ENCODE measurements around the gene KIRREL2. TPM values are rescaled to one million over a fixed set of nuclear protein-coding genes. Genes with fewer than 3 reads are reported as not detected.

Gene KIRREL2
- total RNA-seq, 2 donors from 2014 or later = 0.13 TPM; not detected in 1

- H3K4me3 ChIP-seq = peak overlapping the region; percentile 46
- H3K9me3 ChIP-seq = no peaks in the 10 kb centered on the region
- no peak for DNase-seq
- peak overlapping the region; percentile 89 for H3K27ac ChIP-seq
- no peak overlapping the region for H3K9ac ChIP-seq (ENCODE audit: low read depth in 2 of 2, low read length in 2 of 2)
- no peaks in the 10 kb centered on the region for H3K27me3 ChIP-seq
- no peaks in the 10 kb centered on the region for H3K36me3 ChIP-seq
- TF ChIP-seq, protein P1, sequence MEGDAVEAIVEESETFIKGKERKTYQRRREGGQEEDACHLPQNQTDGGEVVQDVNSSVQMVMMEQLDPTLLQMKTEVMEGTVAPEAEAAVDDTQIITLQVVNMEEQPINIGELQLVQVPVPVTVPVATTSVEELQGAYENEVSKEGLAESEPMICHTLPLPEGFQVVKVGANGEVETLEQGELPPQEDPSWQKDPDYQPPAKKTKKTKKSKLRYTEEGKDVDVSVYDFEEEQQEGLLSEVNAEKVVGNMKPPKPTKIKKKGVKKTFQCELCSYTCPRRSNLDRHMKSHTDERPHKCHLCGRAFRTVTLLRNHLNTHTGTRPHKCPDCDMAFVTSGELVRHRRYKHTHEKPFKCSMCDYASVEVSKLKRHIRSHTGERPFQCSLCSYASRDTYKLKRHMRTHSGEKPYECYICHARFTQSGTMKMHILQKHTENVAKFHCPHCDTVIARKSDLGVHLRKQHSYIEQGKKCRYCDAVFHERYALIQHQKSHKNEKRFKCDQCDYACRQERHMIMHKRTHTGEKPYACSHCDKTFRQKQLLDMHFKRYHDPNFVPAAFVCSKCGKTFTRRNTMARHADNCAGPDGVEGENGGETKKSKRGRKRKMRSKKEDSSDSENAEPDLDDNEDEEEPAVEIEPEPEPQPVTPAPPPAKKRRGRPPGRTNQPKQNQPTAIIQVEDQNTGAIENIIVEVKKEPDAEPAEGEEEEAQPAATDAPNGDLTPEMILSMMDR (IDR thresholded peaks at IDR 0.05) = no peak
- intact Hi-C loops (cut with DNase I) = no loop called here
- H3K4me1 ChIP-seq = peaks cover 3% of the 10 kb centered on the region
Observed at GRCh38 chr19:35901055-35901644, 44.4 kb downstream of the KIRREL2 start.

DNA sequence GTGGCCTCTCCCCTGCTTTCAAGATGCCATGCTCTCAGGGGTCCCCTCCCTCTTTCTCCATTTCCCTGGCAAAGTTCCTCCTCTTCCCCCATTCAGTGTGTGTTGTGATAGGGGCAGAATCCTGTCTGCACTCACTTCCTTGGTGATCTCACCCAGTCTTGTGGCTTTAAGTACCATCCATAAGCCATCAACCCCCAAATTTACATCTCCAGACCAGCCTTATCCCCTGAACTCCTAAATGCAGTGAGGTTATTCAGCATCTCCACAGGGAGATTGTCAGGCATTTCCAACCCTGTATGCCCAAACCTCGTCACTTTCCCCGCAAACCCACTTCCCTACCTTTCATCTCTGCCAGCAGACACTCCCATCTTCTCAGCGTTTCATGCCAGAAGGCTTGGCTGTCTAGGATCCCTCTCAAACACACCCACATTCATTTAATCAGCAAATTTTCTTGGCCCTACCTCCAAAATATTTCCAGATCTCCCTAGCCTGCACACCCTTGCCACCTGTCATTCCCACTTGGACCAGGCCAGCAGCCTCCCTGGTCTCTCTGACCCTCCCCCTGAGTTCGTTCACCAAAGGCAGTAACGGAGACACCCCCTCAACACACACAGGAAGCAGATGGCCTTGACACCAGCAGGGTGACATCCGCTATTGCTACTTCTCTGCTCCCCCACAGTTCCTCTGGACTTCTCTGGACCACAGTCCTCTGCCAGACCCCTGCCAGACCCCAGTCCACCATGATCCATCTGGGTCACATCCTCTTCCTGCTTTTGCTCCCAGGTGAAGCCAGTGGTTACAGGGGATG is 45.3 kb downstream of the KIRREL2 start, which contains the start of gene HCST:
TSS of gene HCST (plus strand) at position 676 of the 808 bp plus-strand sequence. CDS start at position 741, 65 bp downstream.
- Histone ChIP-seq H3K27ac (peak within 1 kb of the TSS; percentile 89), H3K9ac (ENCODE audit: low read depth in 2 of 2, low read length in 2 of 2) (peak within 1 kb of the TSS; percentile 46 to 57), H3K9me3 (no peaks in the 10 kb centered on the region), H3K4me1 (peaks cover 3% of the 10 kb centered on the region), H3K36me3 (no peaks in the 10 kb centered on the region), H3K27me3 (no peaks in the 10 kb centered on the region), H3K4me3 (peak within 1 kb of the TSS; percentile 21)
- TF ChIP-seq, protein P1 (IDR thresholded peaks at IDR 0.05) = no peak
- intact Hi-C loops (cut with DNase I) = no loop called here
- DNase-seq = no peak

- intact Hi-C loops (cut with DNase I) = no loop called here
- no peaks in the 10 kb centered on the region for H3K9me3 ChIP-seq
- no peaks in the 10 kb centered on the region for H3K36me3 ChIP-seq
- no peak for DNase-seq
- H3K27ac ChIP-seq = peak overlapping the region; percentile 89
- TF ChIP-seq, protein P1 (IDR thresholded peaks at IDR 0.05) = no peak
- H3K9ac ChIP-seq (ENCODE audit: low read depth in 2 of 2, low read length in 2 of 2) = peak overlapping the region; percentile 46 to 57
- no peaks in the 10 kb centered on the region for H3K27me3 ChIP-seq
- H3K4me1 ChIP-seq = peaks cover 3% of the 10 kb centered on the region
- H3K4me3 ChIP-seq = peak overlapping the region; percentile 21
Observed at GRCh38 chr19:35902870-35903475, 46.3 kb downstream of the KIRREL2 start.

DNA sequence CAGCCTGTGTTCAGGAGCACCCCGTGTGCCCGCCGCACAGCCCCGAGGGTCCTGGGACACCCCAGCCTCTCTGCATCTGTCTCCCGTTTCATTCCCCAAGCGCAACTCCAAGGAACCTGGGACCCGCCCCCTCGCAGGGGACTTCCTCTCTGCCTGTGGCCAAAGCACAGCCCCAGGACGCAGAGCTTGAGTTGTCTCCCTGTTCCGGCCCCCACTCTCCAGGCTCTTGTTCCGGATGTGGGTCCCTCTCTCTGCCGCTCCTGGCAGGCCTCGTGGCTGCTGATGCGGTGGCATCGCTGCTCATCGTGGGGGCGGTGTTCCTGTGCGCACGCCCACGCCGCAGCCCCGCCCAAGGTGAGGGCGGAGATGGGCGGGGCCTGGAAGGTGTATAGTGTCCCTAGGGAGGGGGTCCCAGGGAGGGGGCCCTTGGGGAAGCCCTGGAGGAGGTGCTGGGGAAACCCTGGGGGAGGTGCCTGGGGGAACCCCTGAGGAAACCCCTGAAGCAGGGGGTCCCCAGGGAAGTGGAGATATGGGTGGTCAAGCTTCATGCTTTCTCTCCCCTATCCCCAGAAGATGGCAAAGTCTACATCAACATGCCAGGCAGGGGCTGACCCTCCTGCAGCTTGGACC is 47.0 kb downstream of the KIRREL2 start:
- H3K9me3 ChIP-seq = no peaks in the 10 kb centered on the region
- peak overlapping the region; percentile 89 for H3K27ac ChIP-seq
- H3K9ac ChIP-seq (ENCODE audit: low read depth in 2 of 2, low read length in 2 of 2) = peak overlapping the region; percentile 46 to 57
- H3K4me3 ChIP-seq = peak overlapping the region; percentile 21
- H3K4me1 ChIP-seq = no peaks in the 10 kb centered on the region
- no peaks in the 10 kb centered on the region for H3K27me3 ChIP-seq
- no peaks in the 10 kb centered on the region for H3K36me3 ChIP-seq
- peak; percentile 76 for DNase-seq
- intact Hi-C loops (cut with DNase I) = no loop called here
- TF ChIP-seq, protein P1 (IDR thresholded peaks at IDR 0.05) = no peak
